ENCODE data around the gene IL23R.
A peak's percentile ranks its signal among the peaks of the same experiment; 100 is the strongest.
"Not testable (repeated sequence)": the region's sequence is repeated elsewhere in the genome, so short reads cannot be mapped to it uniquely, and the experiment has no call there.

Gene IL23R

GRCh38 chr1:67166196-67166595 lies at the start of gene IL23R:
Gene IL23R, plus strand, starts transcription at chr1:67166454. Its CDS starts 1,667 bp downstream, at chr1:67168121.
- peak in 1 of 2 experiments; percentile 61 for DNase-seq

GRCh38 chr1:67118191-67118590 lies 48.1 kb upstream of the IL23R start:
- DNase-seq = no peak

- DNase-seq = no peak
These were observed 47.6 kb upstream of the IL23R start for GRCh38 chr1:67118646-67119045.

GRCh38 chr1:67120855-67121619 lies 45.2 kb upstream of the IL23R start:
- no peak for DNase-seq

GRCh38 chr1:67124455-67124854 lies 41.8 kb upstream of the IL23R start:
- no peak for DNase-seq

- DNase-seq = no peak
These were observed 40.0 kb upstream of the IL23R start for GRCh38 chr1:67126111-67126746.

- DNase-seq = no peak
These were observed 39.3 kb upstream of the IL23R start for GRCh38 chr1:67126974-67127373.

- no peak for DNase-seq
These were observed 35.6 kb upstream of the IL23R start for GRCh38 chr1:67130673-67131072.

- no peak for DNase-seq
These were observed 33.1 kb upstream of the IL23R start for GRCh38 chr1:67133177-67133576.

- peak; percentile 20 to 26 for DNase-seq
These were observed 31.6 kb upstream of the IL23R start, which contains the start of gene C1orf141 for GRCh38 chr1:67134695-67135094. Gene C1orf141, minus strand, starts transcription at chr1:67134970. Its CDS starts 7,730 bp downstream, at chr1:67127240.

- no peak for DNase-seq
These were observed 30.9 kb upstream of the IL23R start for GRCh38 chr1:67135354-67135753.

GRCh38 chr1:67137307-67137753 lies 28.9 kb upstream of the IL23R start:
- no peak for DNase-seq

GRCh38 chr1:67138813-67139499 lies 27.3 kb upstream of the IL23R start:
- no peak for DNase-seq

- no peak for DNase-seq
These were observed 25.8 kb upstream of the IL23R start for GRCh38 chr1:67140460-67140859.

- not testable (repeated sequence) for DNase-seq
These were observed 24.4 kb upstream of the IL23R start for GRCh38 chr1:67141832-67142231.

GRCh38 chr1:67142931-67143330 lies 23.3 kb upstream of the IL23R start:
- DNase-seq = no peak

- no peak for DNase-seq
These were observed 22.3 kb upstream of the IL23R start for GRCh38 chr1:67143966-67144365.

- DNase-seq = peak in 1 of 2 experiments; percentile 25
These were observed 21.6 kb upstream of the IL23R start for GRCh38 chr1:67144696-67145095.

- no peak for DNase-seq
These were observed 20.2 kb upstream of the IL23R start for GRCh38 chr1:67146101-67146500.

GRCh38 chr1:67146539-67146938 lies 19.7 kb upstream of the IL23R start:
- DNase-seq = no peak

- not testable (repeated sequence) for DNase-seq
These were observed 18.3 kb upstream of the IL23R start for GRCh38 chr1:67147973-67148372.

- DNase-seq = no peak
These were observed 17.6 kb upstream of the IL23R start for GRCh38 chr1:67148516-67149178.

- DNase-seq = peak; percentile 54 to 69
These were observed 17.0 kb upstream of the IL23R start for GRCh38 chr1:67149179-67149770.

Data from activated CD4-positive, alpha-beta T cell treated with anti-CD3 and anti-CD28 coated beads, Interleukin-2, amount 50 U/mL, for 48 hours (primary cell).